ENCODE measurements around the gene DOK6.

The DOK6 gene

DNA sequence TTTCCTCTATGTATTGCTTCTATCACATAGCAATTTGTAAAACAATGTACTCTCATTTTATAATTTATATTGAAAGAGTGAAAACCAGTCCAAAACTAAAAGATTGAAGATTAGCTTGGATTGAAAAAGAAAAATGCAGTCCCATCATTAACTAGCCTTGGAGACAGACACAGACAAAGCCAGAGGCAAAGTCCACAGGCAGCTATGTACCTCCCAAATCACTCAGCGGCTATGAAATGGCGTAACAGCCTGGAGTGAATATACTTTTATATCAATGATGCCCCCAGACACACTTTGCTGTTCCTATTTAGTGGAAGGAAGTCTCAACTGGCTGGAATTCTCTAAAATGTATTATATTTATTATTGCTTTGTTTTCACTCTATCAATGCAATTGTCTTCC is 33.6 kb upstream of the DOK6 start:
- DNase-seq (ENCODE audit: low read depth), result no peak
- H3K4me3 ChIP-seq (ENCODE audit: low read depth, low read length), result no peak overlapping the region
- TF ChIP-seq, protein P1, sequence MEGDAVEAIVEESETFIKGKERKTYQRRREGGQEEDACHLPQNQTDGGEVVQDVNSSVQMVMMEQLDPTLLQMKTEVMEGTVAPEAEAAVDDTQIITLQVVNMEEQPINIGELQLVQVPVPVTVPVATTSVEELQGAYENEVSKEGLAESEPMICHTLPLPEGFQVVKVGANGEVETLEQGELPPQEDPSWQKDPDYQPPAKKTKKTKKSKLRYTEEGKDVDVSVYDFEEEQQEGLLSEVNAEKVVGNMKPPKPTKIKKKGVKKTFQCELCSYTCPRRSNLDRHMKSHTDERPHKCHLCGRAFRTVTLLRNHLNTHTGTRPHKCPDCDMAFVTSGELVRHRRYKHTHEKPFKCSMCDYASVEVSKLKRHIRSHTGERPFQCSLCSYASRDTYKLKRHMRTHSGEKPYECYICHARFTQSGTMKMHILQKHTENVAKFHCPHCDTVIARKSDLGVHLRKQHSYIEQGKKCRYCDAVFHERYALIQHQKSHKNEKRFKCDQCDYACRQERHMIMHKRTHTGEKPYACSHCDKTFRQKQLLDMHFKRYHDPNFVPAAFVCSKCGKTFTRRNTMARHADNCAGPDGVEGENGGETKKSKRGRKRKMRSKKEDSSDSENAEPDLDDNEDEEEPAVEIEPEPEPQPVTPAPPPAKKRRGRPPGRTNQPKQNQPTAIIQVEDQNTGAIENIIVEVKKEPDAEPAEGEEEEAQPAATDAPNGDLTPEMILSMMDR (conservative IDR thresholded peaks at IDR 0.05; ENCODE audit: low read depth, low read length), result no peak

- TF ChIP-seq, protein P1 (conservative IDR thresholded peaks at IDR 0.05; ENCODE audit: low read depth, low read length), result no peak
- H3K4me3 ChIP-seq (ENCODE audit: low read depth, low read length), result no peak overlapping the region
- no peak for DNase-seq (ENCODE audit: low read depth)
Measured at GRCh38 chr18:69371729-69372128, 29.0 kb upstream of the DOK6 start.

DNA sequence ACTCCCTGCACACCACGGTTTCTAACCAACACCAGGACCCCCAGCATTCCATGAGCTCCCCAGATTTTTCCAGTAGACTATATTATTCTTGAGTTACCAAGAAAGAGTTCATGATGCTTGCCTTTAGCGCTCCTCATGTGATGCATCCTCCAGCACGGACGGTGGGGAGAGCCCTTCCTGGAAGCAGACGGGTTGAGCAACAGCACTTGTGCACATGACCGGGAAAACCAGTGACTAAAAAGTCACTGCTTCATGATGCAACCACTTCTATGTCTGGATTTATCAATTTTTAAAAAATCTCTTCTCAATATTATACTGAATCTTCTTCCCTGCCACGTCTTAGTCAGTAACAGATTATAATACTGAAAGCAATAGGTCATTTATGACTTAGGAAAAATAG is 20.4 kb upstream of the DOK6 start:
- no peak for DNase-seq (ENCODE audit: low read depth)
- TF ChIP-seq, protein P1 (conservative IDR thresholded peaks at IDR 0.05; ENCODE audit: low read depth, low read length), result no peak

DNA sequence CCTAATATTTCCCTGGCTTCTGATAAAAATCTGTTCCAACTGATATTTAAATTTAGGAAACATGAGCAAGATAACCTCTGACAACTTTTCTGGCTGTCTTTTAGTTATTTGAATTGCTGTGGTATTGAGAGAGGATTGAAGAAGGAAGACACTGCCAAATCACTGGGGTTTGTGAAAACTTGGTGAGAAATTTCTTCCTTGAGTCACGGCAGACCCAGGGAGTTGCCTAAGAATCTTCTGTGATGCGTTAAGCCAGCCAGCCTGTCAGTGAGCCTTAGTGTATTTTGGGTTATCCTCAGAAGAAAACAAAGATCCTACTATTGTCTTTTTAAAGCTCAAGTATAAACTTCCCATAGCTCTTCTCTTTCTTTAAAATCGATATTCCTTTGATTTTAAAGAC is 17.5 kb upstream of the DOK6 start:
- DNase-seq (ENCODE audit: low read depth), result peak; percentile 26
- TF ChIP-seq, protein P1 (conservative IDR thresholded peaks at IDR 0.05; ENCODE audit: low read depth, low read length), result no peak
- no peak overlapping the region for H3K4me3 ChIP-seq (ENCODE audit: low read depth, low read length)

More for the DNA sequence above, 20.4 kb upstream of the DOK6 start:
- no peak overlapping the region for H3K4me3 ChIP-seq (ENCODE audit: low read depth, low read length)

GRCh38 chr18:69387186-69387585 is 13.5 kb upstream of the DOK6 start:
- no peak for DNase-seq (ENCODE audit: low read depth)
- TF ChIP-seq, protein P1 (conservative IDR thresholded peaks at IDR 0.05; ENCODE audit: low read depth, low read length), result no peak
- H3K4me3 ChIP-seq (ENCODE audit: low read depth, low read length), result no peak overlapping the region

DNA sequence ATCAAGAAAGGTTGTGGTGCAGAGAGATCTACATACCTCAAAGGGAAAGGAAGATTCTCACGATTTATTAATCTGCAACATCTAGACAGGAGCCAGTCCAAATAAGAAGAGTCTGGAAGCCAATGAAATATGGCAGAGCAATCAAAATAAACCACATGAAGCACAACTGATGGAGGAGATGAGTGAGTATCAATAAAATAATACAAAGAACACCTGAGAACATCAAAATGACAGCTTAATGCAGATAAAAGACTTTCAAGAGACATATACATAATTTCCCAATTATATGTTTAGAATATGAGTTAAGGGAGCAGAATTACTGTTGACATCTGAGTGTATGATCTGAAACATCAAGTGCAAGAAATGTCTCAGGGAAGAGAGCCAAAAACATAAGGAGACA is 12.5 kb upstream of the DOK6 start:
- TF ChIP-seq, protein P1 (conservative IDR thresholded peaks at IDR 0.05; ENCODE audit: low read depth, low read length), result no peak
- no peak for DNase-seq (ENCODE audit: low read depth)

DNA sequence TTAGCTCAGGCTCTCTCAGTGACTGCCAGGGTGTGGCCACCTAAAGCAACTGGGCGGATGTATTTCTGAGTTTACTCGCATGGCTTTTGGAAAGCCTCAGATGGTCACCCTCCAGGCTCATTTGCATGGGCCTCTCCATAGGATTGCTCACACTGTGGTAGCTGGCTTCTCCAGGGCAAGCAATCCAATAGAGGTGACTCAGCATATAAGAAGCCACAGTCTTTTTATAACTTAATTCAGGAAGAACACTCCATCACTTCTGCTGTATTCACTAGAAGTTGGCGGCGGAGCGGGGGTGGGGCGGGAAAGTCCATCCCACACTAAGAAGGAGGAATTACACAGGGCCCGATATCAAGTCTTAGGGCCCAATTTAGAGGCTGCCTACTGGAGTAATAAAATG is 3.6 kb upstream of the DOK6 start:
- DNase-seq (ENCODE audit: low read depth), result no peak
- TF ChIP-seq, protein P1 (conservative IDR thresholded peaks at IDR 0.05; ENCODE audit: low read depth, low read length), result no peak
- H3K4me3 ChIP-seq (ENCODE audit: low read depth, low read length), result no peak overlapping the region

More for the DNA sequence above, 12.5 kb upstream of the DOK6 start:
- H3K4me3 ChIP-seq (ENCODE audit: low read depth, low read length), result no peak overlapping the region
